Stimulated activated CD8-positive, alpha-beta memory T cell treated with anti-CD3 and anti-CD28 coated beads, Interleukin-12 subunit alpha, Interleukin-12 subunit beta, amount 100 ng/mL, for 24 hours (primary cell): ENCODE results near the gene ADAMTS2.
"Not testable (repeated sequence)": the region's sequence is repeated elsewhere in the genome, so short reads cannot be mapped to it uniquely, and the experiment has no call there.

Experiments
- DNase-seq: peaks from one replicate; pipeline ENCODE4 v3.0.0-alpha.2; 2020; ENCODE audit errors: extremely low read depth

The ADAMTS2 gene

DNA sequence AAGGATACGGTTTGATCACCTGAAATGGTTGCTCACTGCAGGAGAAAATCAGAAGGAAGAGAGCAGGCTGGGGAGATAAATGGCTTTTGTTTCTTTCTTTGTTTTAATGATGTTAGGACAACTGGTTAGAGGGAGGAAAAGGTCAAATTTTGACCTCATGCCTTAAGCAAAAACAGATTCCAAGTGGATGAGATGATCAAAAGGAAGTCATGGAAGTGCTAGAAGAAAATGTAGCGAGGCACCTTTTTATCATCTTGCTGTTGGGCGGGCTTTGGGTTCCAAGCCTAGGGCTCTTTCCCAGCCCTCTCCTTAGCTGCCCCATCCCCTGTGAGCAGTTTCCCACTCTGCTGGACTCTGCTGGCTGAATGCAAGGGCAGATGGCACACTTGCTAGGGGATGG is 127.9 kb downstream of the ADAMTS2 start:
- no peak for DNase-seq

DNA sequence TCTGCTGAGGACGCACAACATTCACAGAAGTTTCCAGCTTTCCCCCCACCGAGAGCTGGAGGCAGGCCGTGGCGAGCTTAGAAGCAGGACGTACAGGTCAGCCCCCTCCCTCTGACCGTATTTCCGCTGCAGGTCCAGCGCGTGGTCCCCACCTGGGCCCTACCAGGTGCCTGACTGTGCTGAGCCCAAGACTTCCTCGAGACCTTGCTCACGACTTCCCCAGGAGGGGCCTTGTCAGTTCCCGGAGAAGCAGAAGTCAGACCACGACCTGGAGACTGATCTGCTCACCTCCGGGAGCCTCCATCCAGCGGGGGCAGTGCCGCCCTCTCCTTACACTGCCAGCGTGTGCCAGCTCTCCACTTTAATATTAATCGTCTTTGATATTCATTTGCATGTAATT is 128.9 kb downstream of the ADAMTS2 start:
- DNase-seq: not testable (repeated sequence)

GRCh38 chr5:179215576-179215975 is 129.7 kb downstream of the ADAMTS2 start:
- DNase-seq: no peak

- no peak for DNase-seq
Observed at GRCh38 chr5:179214678-179215077, 130.6 kb downstream of the ADAMTS2 start.

DNA sequence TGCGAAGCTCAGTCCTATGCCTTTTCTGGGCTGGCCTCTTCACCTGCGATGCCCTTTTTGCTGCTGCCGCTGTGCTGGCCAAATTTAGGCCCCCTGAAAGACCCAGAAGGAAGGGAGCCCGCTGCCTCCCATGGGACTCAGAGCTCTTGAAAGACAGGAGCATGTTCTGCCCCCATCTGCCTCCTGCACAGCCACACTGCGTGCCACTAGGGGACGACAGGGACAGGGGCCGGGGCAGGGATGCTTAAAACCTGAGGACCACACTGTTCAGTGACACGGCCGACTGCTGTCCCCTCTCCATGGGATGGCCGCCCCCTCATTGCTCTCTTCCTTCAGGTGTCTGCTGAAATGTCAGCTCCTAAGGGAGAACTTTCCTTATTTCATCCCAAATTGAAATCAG is 132.4 kb downstream of the ADAMTS2 start:
- DNase-seq: no peak

DNA sequence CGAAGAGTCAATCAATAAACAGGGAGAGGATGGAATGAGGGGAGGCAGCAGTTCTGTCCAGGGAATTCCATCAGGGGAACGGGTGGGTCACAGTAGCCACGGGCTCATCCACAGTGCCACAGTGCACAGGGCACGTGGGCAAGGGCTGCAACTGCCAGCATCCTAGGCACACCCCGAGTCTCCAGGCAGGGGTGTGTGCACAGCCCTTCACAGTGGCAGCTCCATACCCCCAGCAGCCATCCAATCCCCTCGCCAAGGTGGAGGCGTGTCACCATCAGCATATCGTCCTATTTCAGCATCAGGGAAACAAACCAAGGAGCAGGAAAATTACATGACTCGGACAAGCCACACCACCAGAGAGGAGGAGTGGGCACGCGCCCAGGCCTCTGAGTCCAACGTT is 133.6 kb downstream of the ADAMTS2 start:
- no peak for DNase-seq

DNA sequence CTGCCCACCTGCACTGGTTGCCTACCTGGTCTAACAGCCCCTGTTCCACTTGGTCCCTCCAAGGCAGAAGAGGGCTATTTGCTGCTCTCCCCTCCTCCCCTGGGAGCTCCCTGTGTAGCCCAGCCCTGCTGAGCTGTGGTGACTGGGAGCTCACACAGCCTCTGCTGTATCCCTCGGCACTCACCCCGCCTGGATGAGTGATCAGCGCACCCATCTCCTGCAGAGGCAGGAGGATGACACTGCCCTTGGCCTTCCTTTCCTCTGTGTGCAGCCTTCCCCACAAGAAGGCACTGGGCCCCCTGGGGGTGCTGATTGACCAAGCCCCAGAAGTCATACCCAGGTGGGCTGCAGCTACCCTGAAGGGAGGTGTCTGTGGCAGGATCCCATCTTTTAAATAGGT is 134.2 kb downstream of the ADAMTS2 start:
- no peak for DNase-seq

DNA sequence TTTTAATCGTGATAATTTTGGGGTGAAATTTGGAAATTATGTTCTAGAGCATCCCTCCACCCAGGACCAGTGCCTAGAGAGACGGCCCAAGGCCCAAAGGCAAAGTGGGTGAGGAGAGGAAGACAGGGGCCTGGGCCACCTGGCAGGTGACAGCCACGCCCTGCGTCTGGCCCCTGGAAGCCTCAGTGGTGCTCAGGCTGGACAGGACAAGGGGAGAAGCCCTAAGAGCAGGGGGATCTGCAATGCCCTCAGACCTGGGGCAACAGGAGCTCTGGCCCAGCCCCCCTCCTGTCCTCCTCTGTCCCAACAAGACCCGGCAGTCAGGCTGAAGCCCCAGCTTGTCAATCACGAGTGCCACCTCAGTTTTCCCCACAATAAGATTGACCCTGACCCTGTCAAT is 134.8 kb downstream of the ADAMTS2 start:
- DNase-seq: no peak

DNA sequence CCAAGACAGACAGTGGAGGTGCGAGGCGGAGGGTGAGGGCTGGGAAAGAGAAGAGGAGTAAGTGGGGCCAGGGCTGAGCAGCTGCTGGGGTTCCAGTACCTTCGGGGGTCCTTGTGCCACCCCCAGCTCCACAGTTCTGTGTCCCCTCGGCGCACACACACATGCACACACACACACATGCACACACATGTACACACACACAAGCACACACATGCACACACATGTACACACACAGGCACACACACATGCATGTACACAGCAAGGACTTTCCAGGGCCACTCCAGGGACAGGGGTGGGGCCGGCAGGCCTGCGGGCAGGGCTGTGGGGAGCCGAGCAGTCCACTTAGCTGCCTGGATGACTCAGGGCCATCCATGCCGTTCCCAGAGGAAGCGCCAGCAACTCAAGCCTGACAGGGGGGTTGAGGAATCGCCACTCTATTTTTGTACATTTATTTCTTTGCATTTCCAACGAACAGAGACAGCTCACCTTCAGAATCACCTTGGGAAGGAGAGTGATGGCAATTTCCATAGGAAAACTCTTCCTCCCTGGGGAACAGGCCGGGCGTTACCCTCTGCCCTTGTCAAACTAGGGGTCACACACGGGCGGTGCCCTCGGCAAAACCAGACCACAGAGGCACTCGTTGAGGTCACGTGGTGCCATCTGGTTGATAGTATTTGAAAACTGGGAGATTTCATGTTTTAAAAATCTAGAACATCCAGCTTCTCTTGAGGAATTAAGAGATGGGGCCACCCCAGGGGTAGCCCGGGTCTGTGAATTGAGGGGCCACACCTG is 135.7 kb downstream of the ADAMTS2 start:
- DNase-seq: no peak

DNA sequence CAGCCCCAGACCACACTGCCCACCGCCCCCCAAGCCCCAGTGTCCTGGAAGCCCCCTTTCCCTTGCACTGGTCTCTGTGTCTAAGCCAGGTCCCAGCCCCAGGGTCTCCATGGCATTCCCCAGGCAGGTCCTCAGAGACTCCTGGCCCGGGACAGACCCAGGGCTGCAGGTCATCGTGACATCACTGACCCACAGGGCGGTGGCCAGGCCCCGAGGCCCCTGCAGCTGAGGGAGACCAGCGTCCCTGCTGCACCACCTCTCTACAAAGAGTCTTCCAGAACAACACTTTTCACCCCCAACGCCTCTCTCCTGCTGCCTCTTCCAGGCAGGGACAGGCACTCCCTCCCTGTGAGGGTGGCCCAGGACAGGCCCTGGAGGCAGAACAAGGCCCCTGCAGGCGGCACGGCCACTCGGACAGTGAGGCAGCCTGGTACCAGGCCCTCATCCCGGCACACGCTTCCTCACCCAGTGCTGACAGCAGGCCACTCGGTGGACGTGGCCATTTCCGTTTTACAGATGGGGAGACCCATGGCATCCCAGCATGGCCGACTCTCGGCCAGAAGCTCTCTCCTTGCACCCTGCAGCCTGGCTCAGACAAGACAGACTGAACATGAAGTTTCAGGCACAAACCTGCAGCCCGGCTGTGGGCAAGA is 136.4 kb downstream of the ADAMTS2 start:
- DNase-seq: no peak

DNA sequence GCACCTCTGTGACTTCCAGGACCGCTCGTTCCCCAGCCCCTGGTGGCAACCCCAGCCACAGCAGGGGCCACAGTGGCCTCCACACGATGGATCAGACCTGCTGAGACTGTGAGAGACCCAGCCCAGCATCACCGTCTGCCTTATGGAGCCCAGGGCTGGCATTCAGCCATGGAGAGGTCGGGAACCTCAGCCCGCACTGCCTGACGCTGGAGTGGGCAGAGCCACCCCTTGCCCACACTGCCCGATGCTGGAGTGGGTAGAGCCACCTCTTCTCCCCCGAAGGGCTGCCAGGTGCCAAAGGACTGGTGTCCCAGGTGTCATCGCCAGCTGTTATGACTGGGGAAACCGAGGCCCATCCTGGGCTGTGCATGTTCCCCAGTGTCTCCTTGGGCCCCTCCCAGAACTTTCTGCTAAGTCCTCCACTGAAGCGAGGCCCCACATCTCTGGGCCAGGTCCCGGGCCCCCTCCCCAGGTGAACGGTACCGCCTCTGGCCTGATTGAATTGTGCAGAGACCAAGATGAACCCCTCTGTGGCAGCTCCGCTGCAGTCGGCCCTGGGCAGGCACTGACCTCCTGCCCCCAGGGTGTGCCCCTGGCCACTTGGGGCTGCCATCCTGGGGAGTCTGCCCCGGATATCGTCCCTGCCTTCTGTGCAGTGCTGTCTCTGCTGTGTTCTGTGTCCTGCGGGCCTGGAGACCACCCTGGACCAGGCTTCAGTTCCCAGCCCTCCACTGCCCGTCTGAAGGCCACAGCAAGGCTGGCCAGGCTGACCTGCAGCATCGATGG is 137.1 kb downstream of the ADAMTS2 start:
- no peak for DNase-seq

GRCh38 chr5:179207470-179207869 is 137.8 kb downstream of the ADAMTS2 start:
- no peak for DNase-seq

DNA sequence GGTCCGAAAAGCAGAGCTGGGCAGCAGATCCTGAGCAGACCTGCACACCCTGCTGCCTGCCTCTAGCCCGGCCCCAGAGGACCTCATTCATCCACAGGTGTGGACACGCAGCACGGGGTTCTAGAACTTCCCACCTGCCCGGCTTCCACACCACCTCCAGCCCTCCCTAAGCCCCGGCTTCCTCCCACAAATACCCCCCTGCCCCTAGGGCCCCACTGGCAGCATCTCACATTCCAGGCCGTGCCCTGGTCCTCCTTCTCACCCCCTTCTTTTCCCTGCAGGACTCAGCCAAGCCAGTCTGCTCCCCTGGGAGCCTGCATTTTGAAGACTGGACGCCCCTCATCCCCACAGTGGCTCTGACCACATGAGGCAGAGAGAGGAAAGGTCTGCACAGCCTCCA is 138.9 kb downstream of the ADAMTS2 start:
- no peak for DNase-seq

- no peak for DNase-seq
Observed at GRCh38 chr5:179205277-179205676, 140.0 kb downstream of the ADAMTS2 start.

GRCh38 chr5:179204572-179204971 is 140.7 kb downstream of the ADAMTS2 start:
- no peak for DNase-seq

GRCh38 chr5:179203248-179203647 is 142.0 kb downstream of the ADAMTS2 start:
- DNase-seq: no peak

GRCh38 chr5:179201986-179202385 is 143.3 kb downstream of the ADAMTS2 start:
- no peak for DNase-seq

DNA sequence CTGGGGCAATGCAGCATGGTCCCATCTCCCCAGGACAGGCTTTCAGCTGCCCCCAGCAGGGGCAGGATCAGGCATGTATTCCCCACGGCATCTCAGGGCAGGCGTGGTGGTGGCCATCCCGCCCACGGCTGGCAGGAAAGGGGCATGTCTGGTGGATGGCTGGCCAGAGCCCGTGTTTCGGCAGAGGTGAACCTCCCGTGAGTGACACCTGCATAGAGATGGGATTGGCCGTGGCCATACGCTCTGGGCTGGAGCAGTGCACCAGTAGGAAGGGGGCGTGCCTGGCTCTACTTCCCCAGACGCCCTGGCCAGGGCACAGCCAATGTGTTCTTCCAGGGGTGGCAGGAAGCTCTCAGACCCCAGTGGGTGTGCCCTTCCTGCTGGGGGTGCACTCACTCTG is 146.0 kb downstream of the ADAMTS2 start:
- no peak for DNase-seq

GRCh38 chr5:179198825-179199224 is 146.4 kb downstream of the ADAMTS2 start:
- no peak for DNase-seq

DNA sequence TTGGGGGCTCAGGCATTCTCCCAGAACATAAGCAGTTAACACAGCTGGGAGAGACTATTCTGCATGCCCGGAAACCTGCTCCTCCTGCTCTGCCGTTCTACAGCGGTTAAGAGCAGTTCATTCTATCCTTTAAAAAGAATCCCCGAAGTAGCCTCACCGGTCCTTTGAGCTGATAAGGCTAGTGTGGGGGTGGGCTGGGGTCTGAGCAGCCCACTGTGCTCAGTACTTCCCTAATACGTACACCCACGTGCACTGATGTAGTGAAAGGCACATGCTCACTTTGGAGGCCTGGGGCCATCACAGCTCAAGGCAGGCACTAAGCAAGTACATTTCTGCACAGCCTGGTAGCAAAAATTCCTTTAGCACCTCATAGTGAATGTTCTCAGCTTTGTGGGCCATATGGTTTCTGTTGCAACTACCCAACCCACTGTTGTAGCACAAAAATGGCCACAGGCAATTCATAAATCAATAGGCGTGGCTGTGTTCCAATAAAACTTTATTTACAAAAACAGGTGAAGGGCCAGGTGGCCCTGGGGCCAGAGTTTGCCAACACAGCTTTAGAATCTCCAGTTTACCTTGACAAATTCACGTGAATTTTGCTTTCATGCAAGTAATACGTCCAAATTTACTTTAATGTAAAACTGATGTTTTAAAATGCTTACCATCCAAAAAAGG is 148.7 kb downstream of the ADAMTS2 start:
- no peak for DNase-seq

DNA sequence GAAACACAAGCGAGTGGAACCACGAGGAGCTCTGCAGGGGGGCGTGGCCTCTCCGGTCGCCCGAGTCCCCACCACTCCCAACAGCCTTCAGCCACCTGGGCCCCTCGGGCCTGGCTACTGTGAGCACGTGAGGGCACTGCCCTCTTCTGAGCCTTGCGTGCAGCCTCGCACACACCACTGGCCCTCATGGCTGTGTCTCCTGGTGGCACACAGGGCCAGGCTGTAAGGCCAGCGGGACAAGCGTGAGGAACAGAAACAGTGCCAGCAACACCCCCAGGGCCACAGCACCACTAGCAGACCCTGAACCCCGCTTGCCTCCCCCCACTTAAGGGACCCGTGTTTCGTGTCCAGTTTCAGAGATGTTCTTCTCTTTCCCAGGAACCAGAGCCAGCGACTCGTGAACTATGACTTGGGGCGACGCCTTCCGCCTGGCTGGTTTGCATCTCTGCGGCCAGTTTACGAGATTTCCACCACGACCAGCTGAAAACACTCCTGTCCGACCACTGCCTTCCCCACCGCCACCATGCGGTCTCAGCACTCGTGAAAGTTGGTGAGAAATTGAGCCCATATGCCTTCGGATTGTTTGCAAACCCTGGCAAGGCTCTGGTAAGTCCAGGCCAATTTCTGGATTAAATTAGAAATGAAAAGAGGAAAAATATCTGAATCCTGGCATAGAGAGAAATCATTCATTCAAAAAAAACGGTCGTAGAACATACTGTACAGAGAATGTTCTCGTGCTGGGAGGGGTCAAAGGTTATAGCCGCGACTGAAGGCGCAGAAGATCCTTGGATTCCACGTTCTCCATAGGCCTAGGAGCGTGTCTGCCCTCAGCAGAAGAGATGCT is 149.5 kb downstream of the ADAMTS2 start:
- DNase-seq: no peak
